ENCODE results near the gene HEBP1. TPM values are rescaled to one million over a fixed set of nuclear protein-coding genes. Genes with fewer than 3 reads are reported as not detected.

The HEBP1 gene
- total RNA-seq, 1 experiment from 2014 or later: 22.2 TPM

GRCh38 chr12:12960639-12961209 is 39.3 kb downstream of the HEBP1 start:
- H2BK15ac ChIP-seq (ENCODE audit: low read depth, low read length): no peak overlapping the region
- no peak overlapping the region for H3K4me2 ChIP-seq (ENCODE audit: insufficient read depth, insufficient read length, low read length)
- H4K5ac ChIP-seq (ENCODE audit: insufficient read length, low read depth, low read length): no peak overlapping the region
- no peak overlapping the region for H3T11ph ChIP-seq (ENCODE audit: low read length)
- TF ChIP-seq, protein P1, sequence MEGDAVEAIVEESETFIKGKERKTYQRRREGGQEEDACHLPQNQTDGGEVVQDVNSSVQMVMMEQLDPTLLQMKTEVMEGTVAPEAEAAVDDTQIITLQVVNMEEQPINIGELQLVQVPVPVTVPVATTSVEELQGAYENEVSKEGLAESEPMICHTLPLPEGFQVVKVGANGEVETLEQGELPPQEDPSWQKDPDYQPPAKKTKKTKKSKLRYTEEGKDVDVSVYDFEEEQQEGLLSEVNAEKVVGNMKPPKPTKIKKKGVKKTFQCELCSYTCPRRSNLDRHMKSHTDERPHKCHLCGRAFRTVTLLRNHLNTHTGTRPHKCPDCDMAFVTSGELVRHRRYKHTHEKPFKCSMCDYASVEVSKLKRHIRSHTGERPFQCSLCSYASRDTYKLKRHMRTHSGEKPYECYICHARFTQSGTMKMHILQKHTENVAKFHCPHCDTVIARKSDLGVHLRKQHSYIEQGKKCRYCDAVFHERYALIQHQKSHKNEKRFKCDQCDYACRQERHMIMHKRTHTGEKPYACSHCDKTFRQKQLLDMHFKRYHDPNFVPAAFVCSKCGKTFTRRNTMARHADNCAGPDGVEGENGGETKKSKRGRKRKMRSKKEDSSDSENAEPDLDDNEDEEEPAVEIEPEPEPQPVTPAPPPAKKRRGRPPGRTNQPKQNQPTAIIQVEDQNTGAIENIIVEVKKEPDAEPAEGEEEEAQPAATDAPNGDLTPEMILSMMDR (conservative IDR thresholded peaks at IDR 0.05): no peak
- H3K9me3 ChIP-seq (ENCODE audit: control insufficient read depth, low read depth, low read length): no peaks in the 10 kb centered on the region
- H3K27me3 ChIP-seq (ENCODE audit: insufficient read depth, low read length): no peaks in the 10 kb centered on the region
- no peak overlapping the region for H3K4ac ChIP-seq (ENCODE audit: low read depth, low read length)
- no peaks in the 10 kb centered on the region for H3K79me2 ChIP-seq (ENCODE audit: insufficient read depth, low read length)
- Mint-ChIP-seq H3K4me1 (no peaks in the 10 kb centered on the region), H3K27me3 (ENCODE audit: low read depth) (no peaks in the 10 kb centered on the region), H3K4me3 (no peak overlapping the region), H3K9me3 (no peaks in the 10 kb centered on the region; a peak in 1 of 5 replicates), H3K27ac (no peak overlapping the region), H3K36me3 (ENCODE audit: insufficient read depth in 1 of 3, low read depth in 3 of 3) (no peaks in the 10 kb centered on the region; a peak in 1 of 7 replicates)
- no peak overlapping the region for H3K18ac ChIP-seq (ENCODE audit: insufficient read length, low read depth, low read length)
- H3K14ac ChIP-seq (ENCODE audit: insufficient read depth, low read length): no peak overlapping the region
- no peak overlapping the region for H3K23ac ChIP-seq (ENCODE audit: insufficient read length, low read depth, low read length)
- H3K56ac ChIP-seq (ENCODE audit: insufficient read length, low read depth, low read length): no peak overlapping the region
- DNase-seq: no peak
- H4K20me1 ChIP-seq (ENCODE audit: control insufficient read depth, insufficient read depth, insufficient read length): no peaks in the 10 kb centered on the region
- no peaks in the 10 kb centered on the region for H3K79me1 ChIP-seq (ENCODE audit: insufficient read depth, low read depth, low read length, poor library complexity, severe bottlenecking)
- no peak overlapping the region for H2BK20ac ChIP-seq (ENCODE audit: low read depth, low read length, poor library complexity, severe bottlenecking)
- no peak overlapping the region for H2BK5ac ChIP-seq (ENCODE audit: insufficient read length, low read length)
- H3K9ac ChIP-seq (ENCODE audit: extremely low read depth, insufficient read length, low read length): no peak overlapping the region
- H2AFZ ChIP-seq (ENCODE audit: low read length): no peak overlapping the region
- H3K4me1 ChIP-seq (ENCODE audit: insufficient read depth, low read length): no peaks in the 10 kb centered on the region
- no peak overlapping the region for H4K8ac ChIP-seq (replicated peaks; ENCODE audit: insufficient read length, low read depth, low read length)
- no peaks in the 10 kb centered on the region for H3K23me2 ChIP-seq (ENCODE audit: insufficient read length, low read depth, low read length, poor library complexity, severe bottlenecking)
- no peak overlapping the region for H2BK120ac ChIP-seq (ENCODE audit: low read depth, low read length, poor library complexity, severe bottlenecking)
- no peak overlapping the region for H2BK12ac ChIP-seq (ENCODE audit: insufficient read length, low read depth, low read length)
- WGBS (ENCODE audit: extremely low coverage, insufficient read length, low lambda C conversion rate): no CpG with 5 or more reads among the region's 5 CpGs
- no peak overlapping the region for H2AK5ac ChIP-seq (ENCODE audit: insufficient read length, low read length)
- no peak overlapping the region for H3K27ac ChIP-seq (ENCODE audit: insufficient read length, low read depth, low read length)
- no peak overlapping the region for H4K91ac ChIP-seq (ENCODE audit: insufficient read length, low read depth, low read length)

All from H9 (cell line).